GM21529 (cell line): Measurements from ENCODE around the gene STMND1.

Experiments
- ATAC-seq: cut with Tn5 transposase; IDR thresholded peaks from one replicate; pipeline ENCODE4 v1.9.1; 2021; ENCODE audit not compliant: unreplicated experiment

The STMND1 gene

GRCh38 chr6:17097982-17098381, 3.9 kb upstream of the STMND1 start:
- no peak for ATAC-seq

GRCh38 chr6:17098538-17098937, 3.3 kb upstream of the STMND1 start:
- no peak for ATAC-seq

DNA sequence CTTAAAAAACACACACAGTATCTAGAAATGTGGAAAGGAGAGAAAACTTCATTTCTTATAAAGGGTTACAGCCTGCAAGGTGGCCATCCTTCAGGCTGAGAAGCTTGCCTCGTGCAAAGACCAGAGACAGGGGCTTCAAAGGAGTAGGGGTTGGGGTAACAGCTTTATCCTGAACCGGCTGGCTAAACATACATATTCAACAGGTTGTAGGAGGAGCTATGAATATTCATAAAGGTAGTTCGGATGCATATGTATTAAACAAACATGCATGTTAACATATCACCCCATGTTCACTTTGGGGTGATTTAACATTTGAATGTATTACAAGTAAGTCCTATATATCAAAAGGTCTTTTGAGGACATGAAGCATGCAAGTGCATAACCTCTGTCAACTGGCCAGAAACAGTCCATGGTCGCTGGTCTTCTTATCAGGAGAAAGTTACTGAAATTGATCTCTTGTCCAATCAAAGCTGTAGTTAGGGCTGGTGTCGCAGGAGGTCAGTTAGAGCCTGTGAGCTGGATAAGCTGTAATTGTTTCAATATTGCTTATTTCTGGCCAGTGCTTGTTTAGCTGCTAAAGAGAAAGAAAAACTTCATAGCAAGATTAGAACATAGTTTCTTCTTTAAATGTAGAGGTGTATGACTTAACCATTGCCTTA, 2.3 kb upstream of the STMND1 start:
- ATAC-seq, result no peak

- no peak for ATAC-seq
Observed at GRCh38 chr6:17100806-17101205, 1.0 kb upstream of the STMND1 start.

DNA sequence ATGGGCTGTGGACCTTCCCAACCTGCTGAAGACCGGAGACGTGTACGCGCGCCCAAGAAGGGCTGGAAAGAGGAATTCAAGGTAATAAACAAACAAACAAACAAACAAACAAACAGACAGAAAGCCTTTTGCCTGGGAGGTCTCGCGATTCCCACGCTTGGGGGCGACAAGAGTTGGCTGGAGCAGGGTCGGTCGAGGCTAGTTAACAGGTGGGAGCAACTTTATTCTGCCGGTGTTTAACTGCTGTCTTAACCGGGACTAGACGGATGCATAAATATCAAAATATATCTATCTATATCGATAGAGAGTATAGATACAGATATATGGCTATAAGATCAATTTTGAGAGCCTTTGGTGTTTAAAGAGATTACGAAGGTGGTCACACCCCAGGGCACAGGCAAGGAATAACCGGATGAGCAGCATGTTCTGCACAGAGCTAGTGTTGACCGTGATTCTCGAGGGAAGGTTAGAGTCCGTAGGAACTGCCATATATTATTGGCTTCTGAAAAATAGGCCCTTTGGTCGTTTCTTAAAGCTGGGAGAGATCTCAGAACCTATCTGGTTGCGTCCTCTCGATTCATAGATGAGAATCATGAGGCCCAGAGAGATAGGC, 514 bp downstream of the STMND1 start:
- ATAC-seq, result no peak

- no peak for ATAC-seq
Observed at GRCh38 chr6:17103715-17104114, 1.9 kb downstream of the STMND1 start.

- no peak for ATAC-seq
Observed at GRCh38 chr6:17107863-17108262, 6.0 kb downstream of the STMND1 start.

GRCh38 chr6:17115251-17116116, 13.6 kb downstream of the STMND1 start:
- no peak for ATAC-seq

- ATAC-seq, result no peak
Observed at GRCh38 chr6:17116117-17116440, 14.2 kb downstream of the STMND1 start.

- ATAC-seq, result no peak
Observed at GRCh38 chr6:17120019-17120418, 18.2 kb downstream of the STMND1 start.

DNA sequence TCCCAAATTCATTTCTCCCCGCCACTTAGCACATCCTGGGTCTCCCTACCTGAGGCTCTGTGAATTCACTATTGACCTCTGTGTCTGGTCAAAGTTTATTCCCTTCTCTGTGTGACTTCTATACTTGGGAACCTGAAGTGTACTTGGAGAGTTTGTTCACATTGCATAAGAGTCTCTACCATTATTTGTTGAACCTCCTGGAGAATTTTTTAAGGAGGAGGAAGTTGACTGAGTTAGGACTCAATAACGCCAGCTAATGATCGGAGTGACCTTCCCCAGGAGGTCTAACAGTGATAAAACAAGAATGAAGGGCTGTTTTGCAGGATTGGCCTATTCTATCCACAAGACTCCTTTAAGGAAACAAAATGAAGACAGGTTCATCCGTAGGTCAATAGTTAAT, 23.6 kb downstream of the STMND1 start:
- ATAC-seq, result no peak

- ATAC-seq, result no peak
Observed at GRCh38 chr6:17130786-17131185, 28.9 kb downstream of the STMND1 start.

- ATAC-seq, result no peak
Observed at GRCh38 chr6:17132967-17133366, 31.1 kb downstream of the STMND1 start.

DNA sequence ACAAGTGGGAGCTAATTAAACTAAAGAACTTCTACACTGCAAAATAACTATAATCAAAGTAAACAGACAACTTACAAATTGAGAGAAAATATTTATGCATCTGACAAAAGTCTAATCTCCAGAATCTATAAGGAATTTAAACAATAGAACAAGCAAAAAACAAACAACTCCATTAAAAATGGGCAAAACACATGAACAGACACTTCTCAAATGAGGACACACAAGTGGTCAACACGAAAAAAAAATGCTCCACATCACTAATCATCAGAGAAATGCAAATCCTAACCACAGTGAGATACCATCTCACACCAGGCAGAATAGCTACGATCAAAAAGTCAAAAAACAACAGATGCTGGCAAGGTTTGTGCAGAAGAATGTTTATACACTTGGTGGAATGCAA, 36.2 kb downstream of the STMND1 start:
- ATAC-seq, result no peak

DNA sequence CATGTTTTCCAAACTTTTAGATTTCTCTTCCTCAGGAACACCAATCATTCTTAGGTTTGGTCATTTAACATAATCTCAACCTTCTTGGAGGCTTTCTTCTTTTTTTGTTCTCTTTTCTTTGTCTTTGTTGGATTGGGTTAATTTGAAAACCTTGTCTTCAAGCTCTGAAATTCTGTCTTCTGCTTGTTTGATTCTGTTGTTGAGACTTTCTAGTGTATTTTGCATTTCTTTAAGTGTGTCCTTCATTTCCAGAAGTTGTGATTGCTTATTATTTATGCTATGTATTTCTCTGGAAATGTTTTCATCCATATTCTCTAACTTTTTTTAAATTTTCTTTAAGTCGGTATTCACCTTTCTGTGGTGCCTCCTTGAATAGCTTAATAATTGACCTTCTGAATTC, 42.2 kb downstream of the STMND1 start:
- no peak for ATAC-seq

DNA sequence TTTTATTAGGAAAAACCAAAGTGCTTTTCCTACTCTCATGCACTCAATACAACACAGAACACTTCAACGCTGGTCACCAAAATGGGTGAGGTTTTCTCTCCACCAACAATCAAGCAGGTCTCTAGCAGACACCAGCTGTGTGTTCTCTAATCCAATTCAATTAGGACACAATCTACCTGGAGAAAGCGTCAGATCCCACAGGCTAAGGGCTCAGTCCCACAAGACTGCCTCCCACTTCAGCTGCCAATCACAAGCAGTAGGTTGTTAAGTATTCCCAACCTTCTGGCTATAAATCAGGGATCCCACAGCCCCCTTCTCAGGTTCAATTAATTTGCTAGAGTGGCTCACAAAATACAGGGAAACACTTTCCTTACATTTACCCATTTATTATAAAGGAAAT, 47.7 kb downstream of the STMND1 start:
- no peak for ATAC-seq

GRCh38 chr6:17150096-17150495, 48.2 kb downstream of the STMND1 start:
- no peak for ATAC-seq

DNA sequence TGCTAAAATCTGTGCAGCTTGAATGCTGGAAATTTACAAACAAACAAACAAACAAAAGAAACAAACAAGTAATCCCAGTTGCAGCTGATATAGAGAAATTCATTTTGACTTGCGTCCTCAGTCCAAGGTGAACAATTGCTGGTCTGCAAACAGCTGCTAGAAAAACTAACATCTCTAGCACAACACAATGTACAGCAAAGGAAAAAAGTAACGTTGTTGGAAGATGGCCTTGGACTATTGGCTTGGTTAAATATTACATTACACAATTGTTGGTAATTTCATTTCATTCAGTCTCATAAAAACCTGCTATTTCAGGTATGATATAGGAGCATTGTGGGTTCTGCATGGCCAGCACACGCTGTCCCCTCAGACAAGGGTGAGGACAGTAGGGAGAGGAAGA, 50.0 kb downstream of the STMND1 start:
- ATAC-seq, result no peak

- no peak for ATAC-seq
Observed at GRCh38 chr6:17152703-17153102, 50.9 kb downstream of the STMND1 start.

DNA sequence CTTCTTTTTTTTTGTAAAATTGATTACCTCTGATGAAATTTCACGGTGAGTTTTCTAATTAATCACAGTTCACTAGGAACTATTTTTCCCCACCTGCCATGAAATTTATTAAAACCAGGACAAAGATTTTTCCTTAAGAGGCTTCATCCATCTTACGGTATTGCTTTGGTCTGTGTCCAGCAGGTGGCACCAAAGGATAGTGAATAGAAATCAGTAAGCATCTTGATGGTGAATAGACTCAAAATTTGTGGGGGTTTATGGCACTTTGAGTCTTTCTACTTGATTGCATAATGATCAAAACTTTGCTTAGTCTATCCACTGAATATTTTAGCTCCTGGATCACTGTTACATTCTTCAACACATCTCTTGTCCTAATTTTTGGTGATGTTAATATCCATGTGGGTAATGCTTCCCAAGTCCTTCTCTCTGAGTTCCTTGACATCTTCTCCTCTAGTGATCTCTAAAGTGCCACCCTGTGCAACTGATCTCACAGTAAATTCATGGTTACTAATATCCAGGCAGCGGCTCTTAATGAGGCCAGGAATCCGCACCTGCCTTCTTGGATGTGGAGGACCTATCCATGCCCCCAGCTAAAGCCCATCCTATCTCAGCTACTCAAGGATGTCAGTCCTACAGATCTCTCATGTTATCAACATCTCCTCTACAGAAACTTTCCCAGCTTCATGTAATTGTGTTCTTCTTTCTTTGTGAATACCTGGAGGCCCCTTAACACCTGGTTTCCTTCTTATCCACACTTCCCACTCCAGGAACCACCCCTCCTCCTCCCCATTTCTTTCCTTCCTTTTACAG, 54.5 kb downstream of the STMND1 start:
- ATAC-seq, result no peak

- ATAC-seq, result no peak
Observed at GRCh38 chr6:17156966-17157365, 55.1 kb downstream of the STMND1 start.
